B cell (primary cell): Measurements from ENCODE around the gene PTPRN2.

Experiments used
- EZH2 ChIP-seq: IDR thresholded peaks from 2 replicates; pipeline ENCODE4 v1.6.1; 2012; ENCODE audit warnings: borderline replicate concordance, low read depth, mild to moderate bottlenecking, moderate library complexity, low read length; ENCODE audit not compliant: insufficient read depth, poor library complexity, severe bottlenecking
- TF ChIP-seq, protein P1 (sequence below): fragments of 200-600 bp; IDR thresholded peaks from one replicate; pipeline ENCODE4 v1.8.0; 2022; ENCODE audit warnings: antibody characterized with exemption, mild to moderate bottlenecking

DNA sequence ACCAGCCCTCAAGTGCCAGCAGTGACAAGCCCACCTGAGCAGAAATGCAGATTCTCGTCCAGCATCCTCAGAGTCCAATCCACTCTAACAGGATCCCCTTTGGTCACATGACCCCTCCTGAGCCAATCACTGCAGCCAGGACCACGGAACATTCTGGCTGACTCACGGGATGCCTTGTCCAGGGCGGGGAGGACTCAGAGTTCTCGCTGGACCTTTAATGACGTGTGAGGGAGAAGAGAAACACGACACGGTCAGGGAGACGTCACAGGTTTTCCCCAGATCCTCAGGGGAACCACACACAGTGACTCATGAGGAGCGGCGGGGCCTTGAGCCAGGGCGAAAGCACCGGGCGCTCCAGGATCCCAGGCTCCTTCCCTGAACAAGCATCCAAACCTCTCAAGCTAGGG lies 155.7 kb downstream of the PTPRN2 start:
- TF ChIP-seq, protein P1, sequence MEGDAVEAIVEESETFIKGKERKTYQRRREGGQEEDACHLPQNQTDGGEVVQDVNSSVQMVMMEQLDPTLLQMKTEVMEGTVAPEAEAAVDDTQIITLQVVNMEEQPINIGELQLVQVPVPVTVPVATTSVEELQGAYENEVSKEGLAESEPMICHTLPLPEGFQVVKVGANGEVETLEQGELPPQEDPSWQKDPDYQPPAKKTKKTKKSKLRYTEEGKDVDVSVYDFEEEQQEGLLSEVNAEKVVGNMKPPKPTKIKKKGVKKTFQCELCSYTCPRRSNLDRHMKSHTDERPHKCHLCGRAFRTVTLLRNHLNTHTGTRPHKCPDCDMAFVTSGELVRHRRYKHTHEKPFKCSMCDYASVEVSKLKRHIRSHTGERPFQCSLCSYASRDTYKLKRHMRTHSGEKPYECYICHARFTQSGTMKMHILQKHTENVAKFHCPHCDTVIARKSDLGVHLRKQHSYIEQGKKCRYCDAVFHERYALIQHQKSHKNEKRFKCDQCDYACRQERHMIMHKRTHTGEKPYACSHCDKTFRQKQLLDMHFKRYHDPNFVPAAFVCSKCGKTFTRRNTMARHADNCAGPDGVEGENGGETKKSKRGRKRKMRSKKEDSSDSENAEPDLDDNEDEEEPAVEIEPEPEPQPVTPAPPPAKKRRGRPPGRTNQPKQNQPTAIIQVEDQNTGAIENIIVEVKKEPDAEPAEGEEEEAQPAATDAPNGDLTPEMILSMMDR: no peak
- TF ChIP-seq EZH2: no peak
